Ureter (tissue), 1 donor: ENCODE measurements around the gene IRF2BPL. TPM values are rescaled to one million over a fixed set of nuclear protein-coding genes. Genes with fewer than 3 reads are reported as not detected.

Experiments
- DNase-seq: peaks from one replicate; pipeline ENCODE4 v3.0.0-alpha.2; 2020; ENCODE audit warnings: low spot score
- total RNA-seq: library from RNA; stranded (reverse); gene quantifications from one replicate; pipeline ENCODE4 v1.2.4, GENCODE V29; 2023
- donor health status: DM: yes; HTN: yes; CAD: no.

Gene IRF2BPL
- total RNA-seq, 1 donor from 2014 or later: 77.2 TPM

DNA sequence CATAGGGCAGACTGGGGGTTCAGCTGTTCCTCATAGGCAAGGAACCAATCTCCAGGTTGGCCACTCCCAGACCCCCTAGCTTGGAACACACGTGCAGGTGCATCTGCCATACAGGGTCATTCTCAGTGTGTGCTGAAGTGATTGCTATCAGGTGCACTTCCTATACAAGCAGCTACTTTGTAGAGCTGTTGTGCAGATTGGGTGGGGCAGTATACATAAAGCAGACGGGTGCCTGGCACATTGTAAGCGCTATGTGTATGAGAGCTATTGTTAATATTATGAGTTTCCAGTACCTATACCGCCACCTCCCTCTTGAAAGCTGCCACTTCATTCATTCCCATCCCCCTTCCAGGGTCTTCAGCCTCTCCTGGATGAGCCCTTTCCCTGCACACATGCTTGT is 17.3 kb downstream of the IRF2BPL start:
- no peak for DNase-seq

GRCh38 chr14:77009014-77009413 is 19.5 kb downstream of the IRF2BPL start:
- DNase-seq: no peak

GRCh38 chr14:77008541-77008940 is 20.0 kb downstream of the IRF2BPL start:
- DNase-seq: no peak

DNA sequence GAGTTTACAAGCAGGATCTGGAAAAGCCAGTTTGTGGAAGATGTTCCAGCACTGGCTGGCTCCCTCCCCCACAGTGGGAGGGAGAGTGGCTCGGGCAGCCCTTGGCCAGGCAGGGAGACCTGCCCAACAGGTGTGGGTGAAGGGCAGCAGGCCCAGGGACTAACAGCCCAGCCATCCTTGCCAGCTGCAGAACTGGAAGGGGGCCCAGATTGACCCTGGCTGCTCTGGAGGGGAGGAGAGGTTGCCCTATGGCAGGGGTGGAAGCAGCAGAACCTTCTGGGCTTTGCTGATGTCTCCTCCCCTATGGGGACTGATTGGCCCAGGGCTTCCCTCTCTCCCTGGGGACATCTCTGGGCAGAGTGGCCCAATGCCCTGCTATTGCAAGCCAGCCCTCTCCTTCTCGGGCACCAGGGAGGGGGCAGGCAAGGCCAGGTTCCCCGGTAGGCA is 20.5 kb downstream of the IRF2BPL start:
- peak; percentile 84 for DNase-seq

GRCh38 chr14:77007183-77007974 is 21.1 kb downstream of the IRF2BPL start:
- DNase-seq: no peak

DNA sequence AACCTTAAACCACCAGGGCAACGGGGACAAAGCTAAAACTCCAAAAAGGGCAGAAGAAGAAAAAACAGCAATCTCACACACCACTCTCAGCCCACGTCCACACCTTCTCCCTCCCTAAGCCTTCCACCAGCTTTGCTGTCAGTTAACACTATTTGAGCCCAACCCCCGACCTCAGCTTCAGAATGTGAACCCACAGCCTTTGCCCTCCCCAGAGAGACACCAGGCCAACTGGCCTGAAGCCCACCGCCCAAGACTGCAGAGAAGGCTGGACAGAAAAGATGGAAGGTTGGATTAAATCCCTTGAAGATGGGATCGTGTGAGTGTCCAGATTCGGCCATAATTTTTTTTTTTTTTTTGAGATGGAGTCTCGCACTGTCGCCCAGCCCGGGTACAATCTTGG is 22.4 kb downstream of the IRF2BPL start:
- no peak for DNase-seq

GRCh38 chr14:77005559-77005958 is 22.9 kb downstream of the IRF2BPL start:
- DNase-seq: no peak

- no peak for DNase-seq
Observed at GRCh38 chr14:77004711-77005460, 23.6 kb downstream of the IRF2BPL start.

- DNase-seq: no peak
Observed at GRCh38 chr14:77003960-77004710, 24.4 kb downstream of the IRF2BPL start.

DNA sequence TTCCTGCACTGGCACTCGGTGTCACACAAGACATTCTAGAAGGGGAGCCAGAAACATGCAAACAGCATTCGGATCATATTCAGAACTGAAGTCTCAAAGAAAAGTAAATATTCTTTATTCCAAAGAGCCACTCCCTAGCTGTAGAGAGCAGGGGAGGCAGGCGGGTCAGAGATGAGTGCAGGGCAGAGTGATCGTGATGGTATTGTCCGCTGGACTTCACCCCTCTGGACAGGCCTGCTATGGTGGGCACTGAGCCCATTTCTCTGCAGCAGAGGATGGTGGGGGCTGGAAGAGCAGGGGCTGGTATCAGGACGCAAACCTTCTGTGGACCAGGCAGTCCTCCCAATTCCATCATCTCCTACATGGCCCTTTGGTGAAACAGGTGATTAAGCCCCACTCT is 25.6 kb downstream of the IRF2BPL start:
- DNase-seq: no peak

- DNase-seq: no peak
Observed at GRCh38 chr14:77002335-77002734, 26.2 kb downstream of the IRF2BPL start.

DNA sequence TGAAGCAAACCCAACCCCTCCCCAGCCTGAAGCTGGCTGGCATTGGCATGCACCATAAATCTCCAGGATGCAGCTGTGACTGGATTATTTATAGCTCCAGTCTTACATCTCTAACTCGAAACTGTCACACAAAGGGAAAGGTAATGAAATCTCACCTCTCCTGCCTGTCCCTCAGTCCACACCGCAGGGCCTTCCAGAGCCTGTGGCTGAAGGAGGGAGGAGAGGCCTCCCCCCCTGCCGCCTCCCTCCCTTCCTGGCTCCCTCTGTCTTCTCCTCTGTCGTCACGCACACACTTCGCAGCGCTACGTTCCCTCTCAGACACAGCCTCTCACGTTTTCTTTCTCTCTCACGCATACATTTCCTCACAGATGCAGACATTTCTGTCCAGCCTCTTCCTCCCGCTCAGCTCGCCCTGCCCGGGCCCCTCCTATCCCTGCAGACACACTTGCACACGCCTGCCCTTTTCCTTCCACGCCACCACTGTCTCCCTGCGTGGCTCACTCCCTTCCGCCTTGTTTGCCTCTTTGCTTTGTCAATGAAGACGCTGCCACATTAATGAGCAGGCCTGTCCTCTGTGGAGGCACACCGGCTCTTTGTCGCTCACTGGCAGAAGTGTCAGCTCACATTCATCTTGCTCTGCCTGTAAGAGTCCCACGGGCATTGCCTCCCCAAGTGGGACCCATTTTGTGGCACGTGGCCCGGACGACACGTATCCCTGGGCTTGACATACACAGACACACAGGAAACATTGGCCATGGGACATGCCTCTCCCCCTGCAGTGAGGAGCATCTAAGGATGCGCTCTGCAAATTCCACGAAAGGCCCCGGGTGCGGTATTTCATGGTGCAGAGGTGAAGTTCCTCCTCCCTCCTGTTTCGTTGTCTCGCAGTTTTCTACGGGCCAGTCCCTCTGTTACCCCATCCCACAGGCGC is 27.9 kb downstream of the IRF2BPL start:
- no peak for DNase-seq

- DNase-seq: no peak
Observed at GRCh38 chr14:76998910-76999309, 29.6 kb downstream of the IRF2BPL start.

DNA sequence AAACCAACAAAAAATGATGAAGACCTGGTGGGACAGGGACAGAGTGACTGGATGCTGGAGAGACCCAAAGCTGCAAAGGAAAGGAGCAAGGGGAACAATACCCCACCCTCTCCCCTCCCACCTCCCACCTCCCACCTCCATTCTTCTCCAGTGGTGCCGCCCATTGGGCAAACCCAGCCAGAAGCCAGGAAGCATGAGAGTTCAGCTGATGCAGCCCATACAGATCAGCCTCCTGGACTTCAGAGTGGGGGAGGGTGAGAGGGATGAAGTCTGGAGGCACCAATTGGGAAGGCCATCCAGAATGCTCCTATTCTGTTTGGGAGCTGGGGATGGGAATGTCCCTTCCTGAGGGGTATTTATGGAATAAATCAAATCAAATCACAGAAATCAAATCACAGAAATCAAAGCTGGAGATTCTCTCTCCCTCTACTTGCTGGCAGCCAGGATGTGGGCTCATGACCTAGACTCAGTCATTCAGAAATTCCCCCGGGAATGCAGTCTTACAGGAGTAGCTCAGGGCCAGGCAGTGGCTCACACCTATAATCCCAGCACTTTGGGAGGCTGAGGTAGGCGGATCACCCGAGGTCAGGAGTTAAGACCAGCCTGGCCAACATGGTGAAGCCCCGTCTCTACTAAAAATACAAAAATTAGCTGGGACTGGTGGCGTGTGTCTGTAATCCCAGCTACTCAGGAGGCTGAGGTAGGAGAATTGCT is 31.1 kb downstream of the IRF2BPL start:
- no peak for DNase-seq

GRCh38 chr14:76996563-76997146 is 31.9 kb downstream of the IRF2BPL start:
- no peak for DNase-seq

DNA sequence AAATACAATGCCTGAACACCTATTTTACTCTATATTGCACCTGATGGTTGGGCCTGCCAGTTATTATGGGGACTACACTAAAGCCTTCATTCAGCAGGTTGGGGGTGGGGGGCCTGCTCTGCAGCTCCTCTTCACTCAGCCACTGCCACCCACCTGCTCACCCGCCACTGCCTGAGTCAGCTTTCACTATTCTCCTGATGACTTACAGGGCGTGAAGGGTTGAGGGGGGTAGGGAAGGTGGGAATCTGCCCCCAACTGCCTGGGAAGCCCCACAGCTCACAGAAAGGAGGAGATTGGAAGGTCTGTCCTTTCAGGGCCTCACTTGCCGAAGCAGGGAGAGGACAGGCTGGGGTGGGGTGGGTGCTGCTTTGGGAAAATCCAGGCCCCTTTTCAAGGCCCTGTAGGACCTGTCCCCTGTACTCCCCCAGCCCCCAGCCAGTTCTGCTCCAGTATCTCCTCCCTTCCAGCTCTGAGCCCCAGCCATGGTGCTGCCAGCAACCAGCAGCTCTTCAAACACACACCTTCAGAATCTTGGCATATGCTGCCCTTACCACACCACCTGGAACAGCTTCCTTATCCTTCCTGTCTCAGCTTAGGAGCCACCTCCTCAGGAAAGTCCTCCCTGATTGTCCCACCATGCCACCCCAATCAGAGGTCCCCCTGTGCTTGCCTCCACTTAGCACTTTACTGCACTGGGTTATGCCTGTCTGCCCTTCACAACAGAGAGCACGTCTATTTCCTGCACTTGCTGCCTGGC is 33.1 kb downstream of the IRF2BPL start:
- DNase-seq: no peak

- DNase-seq: no peak
Observed at GRCh38 chr14:76993752-76994151, 34.8 kb downstream of the IRF2BPL start.

DNA sequence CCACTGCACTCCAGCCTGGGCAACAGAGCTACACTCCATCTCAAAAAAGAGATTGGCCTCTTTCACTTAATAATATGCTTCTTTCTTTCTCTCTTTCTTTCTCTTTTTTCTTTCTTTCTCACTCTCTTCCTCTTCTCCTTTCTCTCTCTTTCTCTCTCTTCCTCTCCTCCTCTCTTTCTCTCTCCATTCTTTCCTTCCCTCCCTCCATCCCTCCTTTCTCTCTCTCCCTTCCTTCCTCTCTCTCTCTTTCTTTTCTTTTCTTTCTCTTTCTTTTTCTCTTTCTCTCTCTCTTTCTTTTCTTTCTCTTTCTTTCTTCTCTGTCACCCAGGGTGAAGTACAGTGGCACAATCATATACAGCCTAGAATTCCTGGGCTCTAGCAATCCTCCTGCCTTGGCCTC is 38.4 kb downstream of the IRF2BPL start:
- no peak for DNase-seq

- no peak for DNase-seq
Observed at GRCh38 chr14:76987956-76988520, 40.5 kb downstream of the IRF2BPL start.
